ENCODE results near the gene CFAP73. TPM values are rescaled to one million over a fixed set of nuclear protein-coding genes. Genes with fewer than 3 reads are reported as not detected.

CFAP73 gene
- total and polyA plus RNA-seq, 7 donors: 0.17 to 0.35 (median 0.30) TPM; not detected in 4

- 92 to 95% (median 94%) methylated on average over 4 of the region's 4 CpGs for WGBS, 3 donors
Observed at GRCh38 chr12:113108308-113108707, 41.2 kb upstream of the CFAP73 start.

GRCh38 chr12:113109360-113109759 lies 40.2 kb upstream of the CFAP73 start:
- DNase-seq (no peak), ATAC-seq (no peak)
- Histone ChIP-seq H3K4me1 (no peaks in the 10 kb centered on the region), H3K4me3 (no peak overlapping the region), H3K9me3 (no peaks in the 10 kb centered on the region), H3K27ac (no peak overlapping the region), H3K36me3 (ENCODE audit: insufficient read depth in 1 of 2, low read depth in 1 of 2) (no peaks in the 10 kb centered on the region), H3K27me3 (ENCODE audit: insufficient read depth in 3 of 3, low read length in 2 of 3) (peaks cover 0 to 13% (median 3%) of the 10 kb centered on the region in 3 donors)
- intact Hi-C loops (cut with DNase I): no loop called here
- TF ChIP-seq CTCF (IDR thresholded peaks at IDR 0.05): no peak
- 77 to 79% (median 77%) methylated on average over 5 of the region's 5 CpGs for WGBS, 3 donors

More at GRCh38 chr12:113108308-113108707, 41.2 kb upstream of the CFAP73 start:
- Histone ChIP-seq H3K4me3 (no peak overlapping the region), H3K4me1 (no peaks in the 10 kb centered on the region), H3K36me3 (ENCODE audit: insufficient read depth in 1 of 2, low read depth in 1 of 2) (no peaks in the 10 kb centered on the region), H3K27me3 (ENCODE audit: insufficient read depth in 3 of 3, low read length in 2 of 3) (peaks cover 0 to 23% (median 3%) of the 10 kb centered on the region in 3 donors), H3K9me3 (no peaks in the 10 kb centered on the region), H3K27ac (no peak overlapping the region)
- TF ChIP-seq CTCF (IDR thresholded peaks at IDR 0.05): no peak
- no peak for DNase-seq
- no peak for ATAC-seq
- intact Hi-C loops (cut with DNase I): no loop called here

- Histone ChIP-seq H3K27ac (no peak overlapping the region), H3K4me3 (no peak overlapping the region), H3K4me1 (no peaks in the 10 kb centered on the region), H3K9me3 (no peaks in the 10 kb centered on the region), H3K36me3 (ENCODE audit: insufficient read depth in 1 of 2, low read depth in 1 of 2) (no peaks in the 10 kb centered on the region), H3K27me3 (ENCODE audit: insufficient read depth in 3 of 3, low read length in 2 of 3) (peaks cover 0 to 9% (median 3%) of the 10 kb centered on the region in 3 donors)
- TF ChIP-seq CTCF (IDR thresholded peaks at IDR 0.05): no peak
- 54 to 62% (median 54%) methylated on average over 7 of the region's 7 CpGs for WGBS, 3 donors
- no peak for DNase-seq
- no peak for ATAC-seq
- intact Hi-C loops (cut with DNase I): no loop called here
Observed at GRCh38 chr12:113109872-113110599, 39.5 kb upstream of the CFAP73 start.

GRCh38 chr12:113111247-113111646 lies 38.3 kb upstream of the CFAP73 start:
- Histone ChIP-seq H3K9me3 (no peaks in the 10 kb centered on the region), H3K4me3 (no peak overlapping the region), H3K36me3 (ENCODE audit: insufficient read depth in 1 of 2, low read depth in 1 of 2) (no peaks in the 10 kb centered on the region), H3K27ac (no peak overlapping the region), H3K27me3 (ENCODE audit: insufficient read depth in 3 of 3, low read length in 2 of 3) (peaks cover 0 to 6% (median 3%) of the 10 kb centered on the region in 3 donors), H3K4me1 (no peaks in the 10 kb centered on the region)
- no peak for ATAC-seq
- 77 to 85% (median 84%) methylated on average over 3 of the region's 3 CpGs for WGBS, 3 donors
- TF ChIP-seq CTCF (IDR thresholded peaks at IDR 0.05): no peak
- DNase-seq: no peak
- intact Hi-C loops (cut with DNase I): no loop called here
